ENCODE results near the gene HIVEP1.
A peak's percentile ranks its signal among the peaks of the same experiment; 100 is the strongest.

HIVEP1 gene

DNA sequence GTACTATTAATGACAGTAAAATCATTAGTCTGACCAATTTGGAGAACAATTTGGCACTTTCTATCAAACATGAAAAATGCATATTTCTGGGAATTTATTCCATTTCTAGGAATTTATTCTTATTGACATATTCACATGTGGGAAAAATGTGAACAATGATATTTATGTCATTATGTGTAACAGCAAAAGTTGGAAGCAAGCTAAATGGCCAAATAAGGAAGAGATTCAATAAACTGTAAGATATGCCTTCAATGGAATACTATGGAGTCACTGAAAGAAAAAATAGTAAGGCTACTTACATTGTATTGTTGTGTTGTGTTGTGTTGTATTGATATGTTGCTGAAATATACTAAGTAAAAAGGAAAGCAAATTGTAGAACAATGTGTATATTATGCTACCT is 177.5 kb downstream of the HIVEP1 start:
- DNase-seq (no peak), ATAC-seq (no peak)

DNA sequence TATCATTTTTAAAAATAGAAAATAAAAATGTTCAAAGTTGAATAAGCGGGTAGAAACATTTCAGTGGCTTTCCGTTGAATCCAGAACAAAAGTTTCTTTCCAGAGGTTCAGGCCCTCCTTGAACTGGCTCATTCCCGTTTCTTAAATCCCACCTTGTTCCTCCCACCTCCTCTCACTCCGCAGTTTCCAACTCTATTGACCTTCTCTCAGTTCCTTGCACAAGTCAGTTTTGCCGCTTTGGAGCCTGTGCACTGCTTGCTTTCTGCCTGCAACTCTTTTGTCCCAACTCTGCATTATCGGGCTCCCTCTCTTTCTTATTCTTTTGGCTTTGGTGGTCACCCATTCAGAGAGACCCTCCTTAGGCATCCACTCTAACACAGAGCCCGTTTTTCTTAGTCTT is 178.1 kb downstream of the HIVEP1 start:
- no peak for DNase-seq
- ATAC-seq = no peak

- DNase-seq (no peak), ATAC-seq (no peak)
Measured at GRCh38 chr6:12196326-12196936, 184.3 kb downstream of the HIVEP1 start.

- DNase-seq (no peak), ATAC-seq (no peak)
Measured at GRCh38 chr6:12198851-12199250, 186.7 kb downstream of the HIVEP1 start.

GRCh38 chr6:12200015-12200564 is 188.0 kb downstream of the HIVEP1 start:
- DNase-seq (no peak), ATAC-seq (no peak)

DNA sequence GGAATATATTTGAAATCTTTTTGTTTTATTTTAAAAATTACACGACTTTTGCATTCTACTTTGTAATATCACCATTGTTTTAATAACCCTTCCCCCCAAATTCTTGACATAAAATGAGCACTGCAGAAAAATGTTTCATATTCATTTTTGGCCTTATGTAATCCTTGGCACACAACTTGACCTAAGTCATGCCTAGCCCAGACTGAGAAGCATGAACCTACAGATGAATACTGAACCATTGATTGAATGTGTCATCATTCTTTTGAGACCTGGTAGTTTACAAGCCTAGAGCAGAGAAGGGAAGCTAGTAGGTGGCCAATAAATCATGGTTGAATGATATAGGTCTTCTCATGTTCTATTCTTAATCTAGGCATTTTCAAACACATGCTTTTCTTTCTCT is 188.6 kb downstream of the HIVEP1 start:
- no peak for DNase-seq
- no peak for ATAC-seq

- ATAC-seq = no peak
- no peak for DNase-seq
Measured at GRCh38 chr6:12203001-12203400, 190.9 kb downstream of the HIVEP1 start.

- DNase-seq (peak; percentile 11), ATAC-seq (peak; percentile 52)
Measured at GRCh38 chr6:12208190-12208589, 196.1 kb downstream of the HIVEP1 start.

DNA sequence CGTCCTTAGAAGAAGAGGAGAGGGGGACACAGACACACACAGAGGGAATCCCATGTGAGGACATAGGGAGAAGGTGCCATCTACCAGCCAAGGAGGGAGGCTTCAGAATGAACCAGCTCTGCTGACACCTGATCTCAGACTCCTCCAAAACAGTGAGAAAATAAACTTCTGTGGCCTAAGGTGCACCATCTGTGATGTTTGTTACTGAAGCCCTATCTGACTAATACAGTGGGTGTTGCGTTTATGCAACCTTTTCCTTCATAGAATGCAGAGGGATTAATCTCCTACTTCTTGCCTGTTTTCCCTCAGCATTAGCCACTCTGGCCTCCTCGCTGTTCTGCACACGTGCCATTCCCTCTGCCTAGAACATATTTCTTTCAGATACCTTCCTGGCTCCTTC is 196.6 kb downstream of the HIVEP1 start:
- DNase-seq = no peak
- no peak for ATAC-seq
